Fibroblast of peridontal ligament (primary cell): Measurements from ENCODE around the gene GPBP1L1.
"Not testable (repeated sequence)": the region's sequence is repeated elsewhere in the genome, so short reads cannot be mapped to it uniquely, and the experiment has no call there.

ENCODE experiments used
- DNase-seq: peaks from one replicate; pipeline ENCODE4 v3.0.0-alpha.2; 2010; ENCODE audit errors: extremely low read depth

GPBP1L1 gene

GRCh38 chr1:45640293-45640692 lies 46.0 kb downstream of the GPBP1L1 start:
- no peak for DNase-seq

- no peak for DNase-seq
Measured at GRCh38 chr1:45635211-45635610, 51.1 kb downstream of the GPBP1L1 start.

- no peak for DNase-seq
Measured at GRCh38 chr1:45630429-45630828, 55.9 kb downstream of the GPBP1L1 start.

- no peak for DNase-seq
Measured at GRCh38 chr1:45629035-45629434, 57.3 kb downstream of the GPBP1L1 start.

- DNase-seq = no peak
Measured at GRCh38 chr1:45623972-45624371, 62.4 kb downstream of the GPBP1L1 start, which contains the start of gene CCDC17. CCDC17 (minus strand) TSS chr1:45624054; CDS start chr1:45623909, 145 bp downstream.

GRCh38 chr1:45622524-45623394 lies 63.6 kb downstream of the GPBP1L1 start:
- DNase-seq = no peak

- no peak for DNase-seq
Measured at GRCh38 chr1:45621895-45622523, 64.3 kb downstream of the GPBP1L1 start.

- no peak for DNase-seq
Measured at GRCh38 chr1:45621501-45621836, 64.9 kb downstream of the GPBP1L1 start.

GRCh38 chr1:45620588-45621500 lies 65.5 kb downstream of the GPBP1L1 start:
- no peak for DNase-seq

GRCh38 chr1:45619149-45619921 lies 67.0 kb downstream of the GPBP1L1 start:
- DNase-seq = no peak

GRCh38 chr1:45617618-45618017 lies 68.7 kb downstream of the GPBP1L1 start:
- no peak for DNase-seq

GRCh38 chr1:45615885-45616284 lies 70.4 kb downstream of the GPBP1L1 start:
- no peak for DNase-seq

- no peak for DNase-seq
Measured at GRCh38 chr1:45612941-45613579, 73.3 kb downstream of the GPBP1L1 start.

GRCh38 chr1:45610589-45611226 lies 75.6 kb downstream of the GPBP1L1 start:
- DNase-seq = no peak

GRCh38 chr1:45608175-45609156 lies 77.9 kb downstream of the GPBP1L1 start:
- DNase-seq = no peak

- DNase-seq = no peak
Measured at GRCh38 chr1:45607404-45608074, 78.8 kb downstream of the GPBP1L1 start.

- no peak for DNase-seq
Measured at GRCh38 chr1:45604239-45604638, 82.1 kb downstream of the GPBP1L1 start.

- DNase-seq = not testable (repeated sequence)
Measured at GRCh38 chr1:45596765-45597164, 89.6 kb downstream of the GPBP1L1 start.

GRCh38 chr1:45594412-45594811 lies 91.9 kb downstream of the GPBP1L1 start:
- DNase-seq = no peak
